ENCODE measurements around the gene LIX1.

DNA sequence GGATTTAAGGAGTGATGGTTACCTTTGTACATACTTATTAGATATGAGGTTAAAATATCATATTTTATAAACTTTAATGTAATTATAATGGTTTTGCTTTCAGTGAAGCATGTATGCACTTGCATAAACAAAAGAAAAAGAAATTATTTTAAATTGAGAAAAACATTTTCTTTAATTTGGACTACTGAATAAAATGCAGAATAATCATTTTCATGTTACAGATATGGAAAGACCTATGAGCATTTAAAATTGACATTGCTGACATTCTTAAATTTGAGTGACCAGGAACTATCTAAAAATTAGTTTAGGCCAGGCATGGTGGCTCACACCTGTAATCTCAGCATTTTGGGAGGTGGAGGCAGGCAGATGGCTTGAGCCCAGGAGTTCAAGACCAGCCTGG lies 49.2 kb downstream of the LIX1 start:
- TF ChIP-seq EP300 (IDR thresholded peaks at IDR 0.05; ENCODE audit: borderline replicate concordance in 1 of 2, low read depth in 2 of 2, low read length in 2 of 2) (no peak), RFX5 (IDR thresholded peaks at IDR 0.05; ENCODE audit: borderline replicate concordance, low read depth, low read length) (no peak), TAF1 (IDR thresholded peaks at IDR 0.05; ENCODE audit: low read depth, low read length) (no peak), POLR2A (IDR thresholded peaks at IDR 0.05; ENCODE audit: control extremely low read depth in 1 of 2, low read depth in 2 of 2, low read length in 2 of 2) (no peak)
- TF ChIP-seq, protein P1, sequence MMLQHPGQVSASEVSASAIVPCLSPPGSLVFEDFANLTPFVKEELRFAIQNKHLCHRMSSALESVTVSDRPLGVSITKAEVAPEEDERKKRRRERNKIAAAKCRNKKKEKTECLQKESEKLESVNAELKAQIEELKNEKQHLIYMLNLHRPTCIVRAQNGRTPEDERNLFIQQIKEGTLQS (IDR thresholded peaks at IDR 0.05; ENCODE audit: insufficient read depth, low read depth, low read length), result no peak
